ENCODE results near the gene TRIOBP.
A peak's percentile ranks its signal among the peaks of the same experiment; 100 is the strongest.

TRIOBP gene

GRCh38 chr22:37806409-37807333 is 109.8 kb downstream of the TRIOBP start:
- ATAC-seq, result no peak

GRCh38 chr22:37807410-37808293 is 110.8 kb downstream of the TRIOBP start, which contains the start of gene GCAT:
GCAT (plus strand) TSS chr22:37807934; CDS start chr22:37807968, 34 bp downstream.
- peak; percentile 96 to 97 for ATAC-seq

- ATAC-seq, result no peak
Observed at GRCh38 chr22:37808294-37808657, 111.4 kb downstream of the TRIOBP start.

- no peak for ATAC-seq
Observed at GRCh38 chr22:37809672-37810333, 113.0 kb downstream of the TRIOBP start.

GRCh38 chr22:37811867-37812266 is 115.0 kb downstream of the TRIOBP start:
- ATAC-seq, result no peak

- no peak for ATAC-seq
Observed at GRCh38 chr22:37812869-37813678, 116.2 kb downstream of the TRIOBP start.

GRCh38 chr22:37815593-37815992 is 118.7 kb downstream of the TRIOBP start:
- ATAC-seq, result no peak

- ATAC-seq, result no peak
Observed at GRCh38 chr22:37816543-37817180, 119.8 kb downstream of the TRIOBP start.

GRCh38 chr22:37817705-37818408 is 121.0 kb downstream of the TRIOBP start:
- peak; percentile 79 to 83 for ATAC-seq

GRCh38 chr22:37818409-37819104 is 121.7 kb downstream of the TRIOBP start:
- ATAC-seq, result peak; percentile 69 to 75

GRCh38 chr22:37819105-37819433 is 122.2 kb downstream of the TRIOBP start:
- no peak for ATAC-seq

- ATAC-seq, result no peak
Observed at GRCh38 chr22:37820350-37820749, 123.5 kb downstream of the TRIOBP start.

GRCh38 chr22:37822079-37822833 is 125.4 kb downstream of the TRIOBP start:
- ATAC-seq, result no peak

- no peak for ATAC-seq
Observed at GRCh38 chr22:37823134-37823985, 126.5 kb downstream of the TRIOBP start, which contains the start of gene GALR3. GALR3 (plus strand) TSS chr22:37823382; CDS start chr22:37823407, 25 bp downstream.

GRCh38 chr22:37824674-37825641 is 128.1 kb downstream of the TRIOBP start:
- ATAC-seq, result peak; percentile 34 to 52

All from activated CD4-positive, CD25-positive, alpha-beta regulatory T cell treated with anti-CD3 and anti-CD28 coated beads, Interleukin-2, amount 50 U/mL, for 24 hours (primary cell).